ENCODE measurements around the gene ECSIT. TPM values are rescaled to one million over a fixed set of nuclear protein-coding genes. Genes with fewer than 3 reads are reported as not detected.

ECSIT gene
- polyA plus RNA-seq, 1 donor (not counting 4 experiments of a cell fraction or from before 2014, with no cell fraction given), result 16.0 TPM

DNA sequence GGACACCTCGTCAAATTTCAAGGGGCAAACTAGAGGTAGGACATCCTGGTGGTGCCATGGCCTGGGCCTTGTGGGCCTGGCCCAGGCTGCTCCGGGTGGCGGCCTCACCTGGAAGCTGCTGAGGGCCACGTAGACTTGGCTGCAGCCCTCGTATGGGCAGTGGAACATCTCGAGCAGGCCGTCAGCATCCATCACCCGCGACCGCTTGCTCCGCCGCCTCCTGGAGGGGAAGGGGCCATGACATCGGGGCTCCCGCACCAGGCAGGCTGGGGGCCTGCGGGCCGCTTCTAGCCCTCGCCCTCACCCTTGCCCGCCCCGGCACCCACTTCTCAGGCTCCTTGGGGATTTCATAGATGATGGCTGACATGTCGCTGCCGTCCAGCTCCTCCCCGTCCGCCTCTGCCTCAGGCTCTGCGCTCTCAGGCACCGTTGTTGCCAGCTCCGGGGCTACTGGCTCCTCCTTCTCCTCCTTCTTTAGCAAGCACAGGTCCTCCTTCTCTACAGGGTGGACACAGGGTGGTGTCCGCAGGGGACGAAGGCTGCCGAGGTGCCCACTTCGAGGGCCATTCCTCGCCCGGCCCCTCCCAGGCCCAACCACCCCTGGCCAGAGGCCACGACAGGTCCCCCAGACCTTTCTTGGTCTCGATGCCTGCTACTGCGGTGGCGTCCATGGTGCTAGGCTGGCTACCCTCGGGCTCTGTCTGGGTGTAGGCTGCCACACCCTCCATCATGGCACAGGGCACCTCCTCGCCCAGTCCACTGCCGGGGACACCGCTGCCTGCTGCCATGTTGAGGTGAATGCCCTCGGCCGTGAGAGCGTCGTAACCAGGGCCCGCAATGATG, 42.1 kb downstream of the ECSIT start:
- H2AFZ ChIP-seq (ENCODE audit: control insufficient read depth, low read length), result no peak overlapping the region
- H3K27me3 ChIP-seq (ENCODE audit: control insufficient read depth, extremely low read depth, insufficient read depth, low read length), result peaks cover 6% of the 10 kb centered on the region
- H3K9me1 ChIP-seq (ENCODE audit: control insufficient read depth, extremely low read depth, insufficient read depth, low read length), result no peaks in the 10 kb centered on the region
- dilution Hi-C loops (cut with MboI; ENCODE audit: extremely low pct_ligation_motif_present, low sequenced_read_pairs), result no loop called here
- no peak overlapping the region for H3K9ac ChIP-seq (ENCODE audit: control insufficient read depth, extremely low read depth, insufficient read depth, low read length)
- TF ChIP-seq, protein P1, sequence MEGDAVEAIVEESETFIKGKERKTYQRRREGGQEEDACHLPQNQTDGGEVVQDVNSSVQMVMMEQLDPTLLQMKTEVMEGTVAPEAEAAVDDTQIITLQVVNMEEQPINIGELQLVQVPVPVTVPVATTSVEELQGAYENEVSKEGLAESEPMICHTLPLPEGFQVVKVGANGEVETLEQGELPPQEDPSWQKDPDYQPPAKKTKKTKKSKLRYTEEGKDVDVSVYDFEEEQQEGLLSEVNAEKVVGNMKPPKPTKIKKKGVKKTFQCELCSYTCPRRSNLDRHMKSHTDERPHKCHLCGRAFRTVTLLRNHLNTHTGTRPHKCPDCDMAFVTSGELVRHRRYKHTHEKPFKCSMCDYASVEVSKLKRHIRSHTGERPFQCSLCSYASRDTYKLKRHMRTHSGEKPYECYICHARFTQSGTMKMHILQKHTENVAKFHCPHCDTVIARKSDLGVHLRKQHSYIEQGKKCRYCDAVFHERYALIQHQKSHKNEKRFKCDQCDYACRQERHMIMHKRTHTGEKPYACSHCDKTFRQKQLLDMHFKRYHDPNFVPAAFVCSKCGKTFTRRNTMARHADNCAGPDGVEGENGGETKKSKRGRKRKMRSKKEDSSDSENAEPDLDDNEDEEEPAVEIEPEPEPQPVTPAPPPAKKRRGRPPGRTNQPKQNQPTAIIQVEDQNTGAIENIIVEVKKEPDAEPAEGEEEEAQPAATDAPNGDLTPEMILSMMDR (optimal IDR thresholded peaks at IDR 0.05 in 1 of 3, IDR thresholded peaks at IDR 0.05 in 1 of 3, conservative IDR thresholded peaks at IDR 0.05 in 1 of 3; ENCODE audit: extremely low read depth in 1 of 3, insufficient read depth in 2 of 3, low read length in 3 of 3), result no peak
- no peak for TF ChIP-seq EZH2 (IDR thresholded peaks at IDR 0.05; ENCODE audit: low read length)
- H3K79me2 ChIP-seq (ENCODE audit: control insufficient read depth, insufficient read depth, low read length), result no peaks in the 10 kb centered on the region
- no peak overlapping the region for H3K4me3 ChIP-seq (ENCODE audit: control insufficient read depth in 2 of 3, extremely low read depth in 1 of 3, insufficient read depth in 2 of 3, low read depth in 1 of 3, low read length in 3 of 3)
- H3K4me1 ChIP-seq (ENCODE audit: control insufficient read depth, extremely low read depth, insufficient read depth, low read length), result peaks cover 2% of the 10 kb centered on the region
- H3K36me3 ChIP-seq (ENCODE audit: control insufficient read depth in 2 of 2, extremely low read depth in 1 of 2, insufficient read depth in 2 of 2, low read length in 2 of 2), result peaks cover 3 to 5% of the 10 kb centered on the region in 2 experiments
- no peak overlapping the region for H3K4me2 ChIP-seq (ENCODE audit: control insufficient read depth, extremely low read depth, insufficient read depth, low read depth, low read length)
- no peak overlapping the region for H3K27ac ChIP-seq (ENCODE audit: control insufficient read depth, insufficient read depth, low read length)
- H4K20me1 ChIP-seq (ENCODE audit: control insufficient read depth, extremely low read depth, insufficient read depth, low read length), result no peaks in the 10 kb centered on the region
- FAIRE-seq, result no peak
- no peaks in the 10 kb centered on the region for H3K9me3 ChIP-seq (ENCODE audit: control insufficient read depth, low read depth, low read length)
- DNase-seq (ENCODE audit: low read depth, low spot score), result no peak

DNA sequence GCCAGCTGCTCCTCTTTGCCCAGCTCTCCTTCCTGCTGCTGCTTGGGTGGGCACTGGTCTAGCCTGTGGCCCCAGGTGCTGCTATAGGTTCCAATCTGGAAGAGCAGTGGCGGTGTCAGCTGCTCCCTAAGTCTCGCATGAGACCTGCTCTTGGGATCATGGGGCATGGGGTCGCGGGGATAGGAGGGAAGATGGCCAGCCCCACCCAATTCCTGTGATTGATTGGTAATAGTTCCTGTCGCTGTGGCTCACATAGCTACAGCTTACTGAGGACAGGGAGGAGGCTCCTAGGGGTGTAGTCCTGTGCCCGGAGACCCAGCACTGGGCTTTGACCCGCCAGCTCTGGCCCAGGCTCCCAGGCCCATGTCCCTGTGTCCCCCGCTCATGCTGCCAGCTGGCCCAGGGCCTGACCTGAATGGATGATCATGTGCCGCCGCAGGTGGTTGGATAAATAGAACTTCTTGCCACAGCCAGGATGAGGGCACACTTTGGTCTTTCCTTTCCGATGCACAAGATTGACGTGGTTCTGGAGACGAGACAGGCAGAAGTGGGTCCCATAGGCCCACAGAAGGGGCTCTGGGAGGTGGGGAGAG, 43.6 kb downstream of the ECSIT start:
- DNase-seq (ENCODE audit: low read depth, low spot score) (no peak), FAIRE-seq (no peak)
- Histone ChIP-seq H3K79me2 (ENCODE audit: control insufficient read depth, insufficient read depth, low read length) (no peaks in the 10 kb centered on the region), H3K9me3 (ENCODE audit: control insufficient read depth, low read depth, low read length) (no peaks in the 10 kb centered on the region), H3K9me1 (ENCODE audit: control insufficient read depth, extremely low read depth, insufficient read depth, low read length) (no peaks in the 10 kb centered on the region), H3K9ac (ENCODE audit: control insufficient read depth, extremely low read depth, insufficient read depth, low read length) (no peak overlapping the region), H2AFZ (ENCODE audit: control insufficient read depth, low read length) (no peak overlapping the region), H3K4me2 (ENCODE audit: control insufficient read depth, extremely low read depth, insufficient read depth, low read depth, low read length) (no peak overlapping the region), H3K27ac (ENCODE audit: control insufficient read depth, insufficient read depth, low read length) (no peak overlapping the region), H3K4me3 (ENCODE audit: control insufficient read depth in 2 of 3, extremely low read depth in 1 of 3, insufficient read depth in 2 of 3, low read depth in 1 of 3, low read length in 3 of 3) (no peak overlapping the region), H3K36me3 (ENCODE audit: control insufficient read depth in 2 of 2, extremely low read depth in 1 of 2, insufficient read depth in 2 of 2, low read length in 2 of 2) (peaks cover 1 to 5% of the 10 kb centered on the region in 2 experiments), H3K27me3 (ENCODE audit: control insufficient read depth, extremely low read depth, insufficient read depth, low read length) (peaks cover 20% of the 10 kb centered on the region), H3K4me1 (ENCODE audit: control insufficient read depth, extremely low read depth, insufficient read depth, low read length) (peaks cover 2% of the 10 kb centered on the region), H4K20me1 (ENCODE audit: control insufficient read depth, extremely low read depth, insufficient read depth, low read length) (no peaks in the 10 kb centered on the region)
- TF ChIP-seq, protein P1 (optimal IDR thresholded peaks at IDR 0.05 in 1 of 3, IDR thresholded peaks at IDR 0.05 in 1 of 3, conservative IDR thresholded peaks at IDR 0.05 in 1 of 3; ENCODE audit: extremely low read depth in 1 of 3, insufficient read depth in 2 of 3, low read length in 3 of 3), result no peak
- TF ChIP-seq EZH2 (IDR thresholded peaks at IDR 0.05; ENCODE audit: low read length), result no peak
- dilution Hi-C loops (cut with MboI; ENCODE audit: extremely low pct_ligation_motif_present, low sequenced_read_pairs), result no loop called here

All from keratinocyte (primary cell).